ENCODE data around the gene PIGQ.

PIGQ gene

GRCh38 chr16:590188-590814 lies 20.5 kb downstream of the PIGQ start:
- H3K4me3 ChIP-seq = peak overlapping the region; percentile 79 to 97 (median 88)
- H3K27me3 ChIP-seq = no peaks in the 10 kb centered on the region
- H4K20me1 ChIP-seq = peaks cover 25 to 85% (median 55%) of the 10 kb centered on the region in 11 experiments; a peak in 19 of 22 replicates
- peaks cover 0 to 16% (median 0%) of the 10 kb centered on the region in 11 experiments; a peak in 5 of 22 replicates for H3K36me3 ChIP-seq
- H3K27ac ChIP-seq = peak overlapping the region; percentile 58 to 99 (median 89)
- H3K9ac ChIP-seq = peak overlapping the region; percentile 85 to 99 (median 96)
- peaks cover 66 to 77% (median 71%) of the 10 kb centered on the region in 10 experiments for H3K4me1 ChIP-seq
- peak overlapping the region; percentile 89 to 100 (median 99) for H3K4me2 ChIP-seq
- no peak for TF ChIP-seq Cebpa-rat (IDR thresholded peaks at IDR 0.05)
- no peaks in the 10 kb centered on the region for H3K9me3 ChIP-seq (replicated peaks in 1 of 11)

GRCh38 chr16:590815-591200 lies 21.0 kb downstream of the PIGQ start:
- H3K4me3 ChIP-seq = peak overlapping the region; percentile 79 to 97 (median 88)
- TF ChIP-seq Cebpa-rat (IDR thresholded peaks at IDR 0.05) = no peak
- H3K9me3 ChIP-seq (replicated peaks in 1 of 11) = no peaks in the 10 kb centered on the region
- H3K4me2 ChIP-seq = peak overlapping the region; percentile 89 to 100 (median 99)
- H3K4me1 ChIP-seq = peaks cover 71 to 79% (median 76%) of the 10 kb centered on the region in 10 experiments
- peaks cover 22 to 85% (median 58%) of the 10 kb centered on the region in 11 experiments; a peak in 19 of 22 replicates for H4K20me1 ChIP-seq
- H3K36me3 ChIP-seq = peaks cover 0 to 20% (median 0%) of the 10 kb centered on the region in 11 experiments; a peak in 5 of 22 replicates
- no peaks in the 10 kb centered on the region for H3K27me3 ChIP-seq
- peak overlapping the region; percentile 58 to 99 (median 89); a peak in 21 of 22 replicates for H3K27ac ChIP-seq
- peak overlapping the region; percentile 85 to 99 (median 96) for H3K9ac ChIP-seq

GRCh38 chr16:591231-591630 lies 21.5 kb downstream of the PIGQ start:
- Histone ChIP-seq H3K4me3 (peak overlapping the region; percentile 79 to 97 (median 88)), H3K27ac (peak overlapping the region in 6 of 11 experiments; percentile 10 to 99 (median 84); a peak in 7 of 22 replicates), H3K36me3 (peaks cover 0 to 22% (median 2%) of the 10 kb centered on the region in 11 experiments; a peak in 7 of 22 replicates), H3K9ac (peak overlapping the region; percentile 85 to 99 (median 96)), H3K4me2 (peak overlapping the region; percentile 89 to 100 (median 99)), H3K9me3 (replicated peaks in 1 of 11) (no peaks in the 10 kb centered on the region), H4K20me1 (peaks cover 25 to 85% (median 61%) of the 10 kb centered on the region in 11 experiments; a peak in 19 of 22 replicates), H3K27me3 (no peaks in the 10 kb centered on the region), H3K4me1 (peaks cover 75 to 80% (median 79%) of the 10 kb centered on the region in 10 experiments)
- no peak for TF ChIP-seq Cebpa-rat (IDR thresholded peaks at IDR 0.05)

GRCh38 chr16:591892-592517 lies 22.2 kb downstream of the PIGQ start:
- Histone ChIP-seq H3K4me2 (peak overlapping the region; percentile 89 to 100 (median 99)), H3K9ac (peak overlapping the region; percentile 28 to 98 (median 73); a peak in 20 of 22 replicates), H3K4me1 (peaks cover 74 to 80% (median 79%) of the 10 kb centered on the region in 10 experiments)

DNA sequence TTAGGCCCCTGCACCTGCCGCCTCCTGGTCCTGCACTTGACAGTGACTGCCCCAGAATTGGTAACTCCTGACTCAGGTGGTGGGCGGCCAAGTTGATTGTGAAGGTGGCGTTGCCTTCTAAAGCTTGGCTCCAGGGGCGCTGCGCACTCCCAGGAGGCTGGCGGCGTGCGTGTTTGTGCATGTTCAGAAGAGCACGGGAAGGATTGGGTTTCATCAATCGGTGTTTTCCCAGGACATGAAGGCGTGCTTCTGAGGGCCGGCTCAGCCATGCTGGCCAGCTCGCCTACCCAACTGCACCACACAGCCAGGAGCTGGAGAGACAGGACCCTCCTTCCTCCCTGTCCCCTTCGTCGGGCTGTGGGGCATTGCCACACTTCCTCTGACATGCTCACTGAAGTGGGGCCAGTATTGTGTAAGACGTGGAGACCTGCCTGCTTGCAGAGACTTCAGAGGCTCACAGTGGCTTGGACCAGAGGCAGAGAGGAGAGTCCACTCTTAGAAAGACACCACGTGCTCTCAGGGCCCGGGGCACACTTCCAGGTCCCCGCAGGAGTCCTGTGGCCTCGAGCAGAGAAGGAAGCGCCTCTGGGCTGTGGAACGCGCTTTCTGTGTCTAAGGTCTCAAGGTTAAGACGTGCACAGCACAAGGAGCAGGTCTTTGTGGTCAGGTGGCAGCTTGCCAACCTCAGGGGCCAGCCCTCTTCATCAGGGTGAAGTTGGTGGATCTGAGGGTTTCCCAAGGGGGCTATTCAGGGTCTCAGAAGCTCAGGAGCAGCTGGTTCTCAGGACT lies 22.9 kb downstream of the PIGQ start:
- Histone ChIP-seq H3K9ac (peak overlapping the region; percentile 28 to 98 (median 73); a peak in 21 of 22 replicates), H3K9me3 (replicated peaks in 1 of 11) (no peaks in the 10 kb centered on the region), H3K4me1 (peaks cover 67 to 74% (median 72%) of the 10 kb centered on the region in 10 experiments), H3K4me2 (peak overlapping the region; percentile 89 to 100 (median 99)), H3K36me3 (peaks cover 0 to 37% (median 8%) of the 10 kb centered on the region in 11 experiments; a peak in 10 of 22 replicates), H3K4me3 (peak overlapping the region in 7 of 10 experiments; percentile 31 to 97 (median 42); a peak in 12 of 20 replicates), H4K20me1 (peaks cover 25 to 83% (median 62%) of the 10 kb centered on the region in 11 experiments; a peak in 19 of 22 replicates), H3K27me3 (no peaks in the 10 kb centered on the region), H3K27ac (peak overlapping the region in 10 of 11 experiments; percentile 14 to 99 (median 84); a peak in 18 of 22 replicates)
- TF ChIP-seq Cebpa-rat (IDR thresholded peaks at IDR 0.05) = peak in 9 of 11 experiments; percentile 73 to 95 (median 89); a peak in 18 of 22 replicates

More at GRCh38 chr16:591892-592517, 22.2 kb downstream of the PIGQ start:
- Histone ChIP-seq H3K27ac (peak overlapping the region in 9 of 11 experiments; percentile 52 to 99 (median 84); a peak in 18 of 22 replicates), H3K36me3 (peaks cover 0 to 30% (median 8%) of the 10 kb centered on the region in 11 experiments; a peak in 10 of 22 replicates), H3K27me3 (no peaks in the 10 kb centered on the region), H3K4me3 (peak overlapping the region in 7 of 10 experiments; percentile 31 to 97 (median 90); a peak in 10 of 20 replicates), H4K20me1 (peaks cover 28 to 85% (median 63%) of the 10 kb centered on the region in 11 experiments; a peak in 19 of 22 replicates), H3K9me3 (replicated peaks in 1 of 11) (no peaks in the 10 kb centered on the region)
- no peak for TF ChIP-seq Cebpa-rat (IDR thresholded peaks at IDR 0.05)

DNA sequence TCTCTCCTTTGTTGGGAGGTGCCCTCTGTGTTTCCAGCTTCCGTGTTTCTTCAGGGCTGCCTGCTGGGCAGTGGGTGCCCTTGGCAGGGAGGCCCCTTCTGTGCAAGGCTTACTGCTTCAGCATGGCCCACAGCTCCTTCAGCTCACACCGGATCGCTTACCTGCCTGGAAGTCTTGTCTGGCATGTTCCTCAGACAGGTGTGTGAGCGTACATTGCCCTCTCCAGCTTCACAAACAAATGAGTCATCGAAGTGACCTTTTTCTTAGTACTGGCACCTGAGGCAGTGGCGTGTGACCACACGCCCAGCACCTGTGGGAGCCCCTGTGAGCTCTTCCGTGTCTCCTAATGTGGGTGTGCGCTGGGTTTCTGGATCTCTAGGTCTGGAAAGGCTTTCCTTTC lies 23.6 kb downstream of the PIGQ start:
- Histone ChIP-seq H3K4me1 (peaks cover 61 to 69% (median 66%) of the 10 kb centered on the region in 10 experiments), H3K27ac (peak overlapping the region in 10 of 11 experiments; percentile 14 to 99 (median 84); a peak in 18 of 22 replicates), H3K9me3 (replicated peaks in 1 of 11) (no peaks in the 10 kb centered on the region), H3K27me3 (no peaks in the 10 kb centered on the region), H3K4me2 (peak overlapping the region; percentile 89 to 100 (median 99)), H3K4me3 (peak overlapping the region in 5 of 10 experiments; percentile 31 to 97 (median 90); a peak in 6 of 20 replicates), H4K20me1 (peaks cover 21 to 78% (median 60%) of the 10 kb centered on the region in 11 experiments; a peak in 19 of 22 replicates), H3K9ac (peak overlapping the region; percentile 28 to 98 (median 73); a peak in 21 of 22 replicates), H3K36me3 (peaks cover under 1 to 39% (median 8%) of the 10 kb centered on the region in 11 experiments; a peak in 15 of 22 replicates)
- no peak for TF ChIP-seq Cebpa-rat (IDR thresholded peaks at IDR 0.05)

DNA sequence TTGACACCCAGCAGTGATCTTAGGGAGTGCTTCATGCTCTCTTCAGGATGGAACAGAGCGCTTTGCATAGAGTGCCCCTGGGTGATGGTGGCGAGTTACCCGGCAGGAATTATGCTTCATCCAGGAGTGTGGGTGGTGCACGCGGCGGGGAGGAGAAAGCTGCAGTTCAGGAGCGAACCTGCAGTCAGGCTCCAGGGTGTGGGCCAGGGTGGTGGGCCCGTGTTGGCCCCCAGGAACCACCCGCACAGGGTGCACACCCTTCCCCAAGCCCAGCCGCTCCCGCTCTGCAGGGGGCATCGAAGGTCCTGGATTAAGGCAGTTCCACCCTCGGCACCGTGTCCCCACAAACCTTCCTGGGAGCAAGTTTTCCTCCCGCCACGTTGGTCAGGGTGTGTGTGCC lies 24.0 kb downstream of the PIGQ start:
- Histone ChIP-seq H3K36me3 (peaks cover 4 to 43% (median 12%) of the 10 kb centered on the region in 11 experiments; a peak in 21 of 22 replicates), H4K20me1 (peaks cover 23 to 78% (median 61%) of the 10 kb centered on the region in 11 experiments; a peak in 19 of 22 replicates), H3K27ac (peak overlapping the region in 9 of 11 experiments; percentile 52 to 99 (median 84); a peak in 16 of 22 replicates), H3K27me3 (no peaks in the 10 kb centered on the region), H3K4me1 (peaks cover 61 to 69% (median 66%) of the 10 kb centered on the region in 10 experiments), H3K9ac (peak overlapping the region; percentile 28 to 98 (median 73); a peak in 17 of 22 replicates), H3K4me2 (peak overlapping the region; percentile 89 to 100 (median 99)), H3K4me3 (peak overlapping the region in 2 of 10 experiments; percentile 90 to 97; a peak in 2 of 20 replicates), H3K9me3 (replicated peaks in 1 of 11) (peaks cover 0 to 2% (median 0%) of the 10 kb centered on the region in 11 experiments; a peak in 6 of 22 replicates)
- no peak for TF ChIP-seq Cebpa-rat (IDR thresholded peaks at IDR 0.05)

Data from BLaER1 treated with 17β-estradiol and CSF1 and Interleukin-3, amounts not matched to agents 10 nM and 100 nM (cell line).